HG02981 (cell line): ENCODE data around the gene NUBP1.

Experiments used
- ATAC-seq: cut with Tn5 transposase; IDR thresholded peaks from one replicate; pipeline ENCODE4 v1.9.1; 2021; ENCODE audit warnings: mild to moderate bottlenecking, moderate library complexity; ENCODE audit not compliant: unreplicated experiment

The NUBP1 gene

GRCh38 chr16:10799736-10800135 is 56.1 kb downstream of the NUBP1 start:
- ATAC-seq: no peak

GRCh38 chr16:10805334-10805733 is 61.7 kb downstream of the NUBP1 start:
- no peak for ATAC-seq

- ATAC-seq: no peak
These were observed 63.1 kb downstream of the NUBP1 start for GRCh38 chr16:10806698-10807097.

GRCh38 chr16:10808218-10808617 is 64.6 kb downstream of the NUBP1 start:
- ATAC-seq: no peak

GRCh38 chr16:10808850-10809249 is 65.2 kb downstream of the NUBP1 start:
- ATAC-seq: no peak

- no peak for ATAC-seq
These were observed 66.1 kb downstream of the NUBP1 start for GRCh38 chr16:10809706-10810105.

- peak; percentile 69 for ATAC-seq
These were observed 68.9 kb downstream of the NUBP1 start for GRCh38 chr16:10812312-10813098.

GRCh38 chr16:10813099-10813455 is 69.4 kb downstream of the NUBP1 start:
- no peak for ATAC-seq

- no peak for ATAC-seq
These were observed 73.9 kb downstream of the NUBP1 start for GRCh38 chr16:10817514-10817913.

GRCh38 chr16:10817963-10818941 is 74.6 kb downstream of the NUBP1 start, which contains the start of gene TVP23A:
Gene TVP23A (minus strand): TSS chr16:10818794. CDS start chr16:10818493, 301 bp downstream.
- no peak for ATAC-seq
